Neural cell (in vitro differentiated cells): ENCODE data around the gene DNAH6. TPM values are rescaled to one million over a fixed set of nuclear protein-coding genes. Genes with fewer than 3 reads are reported as not detected.

ENCODE experiments used
- H2AFZ ChIP-seq: fragments of 200-600, 300-800 bp; sonication (generic), shearing (Covaris generic); 2 replicates; pipeline ENCODE4 v1.6.0; 2014; ENCODE audit warnings: low read depth, mild to moderate bottlenecking, antibody characterized with exemption, low read length, moderate library complexity
- H3F3A ChIP-seq: fragments of 200-600 bp; shearing (Covaris generic); 2 replicates; pipeline ENCODE4 v1.6.1; 2016; ENCODE audit warnings: mild to moderate bottlenecking, moderate library complexity, mixed read lengths, antibody characterized with exemption, low read length; ENCODE audit not compliant: insufficient read depth, poor library complexity, severe bottlenecking
- H3K27ac ChIP-seq: fragments of 200-600, 300-800 bp; sonication (generic), shearing (Covaris generic); 2 replicates; pipeline ENCODE4 v1.5.1; 2014; ENCODE audit warnings: mild to moderate bottlenecking, low read length, moderate library complexity
- H3K27me3 ChIP-seq: fragments of 300-800, 200-600 bp; sonication (generic), shearing (Covaris generic); 2 replicates; pipeline ENCODE4 v1.6.0; 2014; ENCODE audit warnings: mild to moderate bottlenecking, low read depth, low read length, moderate library complexity; ENCODE audit not compliant: insufficient read depth
- H3K36me3 ChIP-seq: fragments of 300-800, 200-600 bp; sonication (generic), shearing (Covaris generic); 2 replicates; pipeline ENCODE4 v1.5.1; 2014; ENCODE audit warnings: mild to moderate bottlenecking, antibody characterized with exemption, low read length, moderate library complexity; ENCODE audit not compliant: insufficient read depth
- H3K4me2 ChIP-seq: fragments of 300-800, 200-600 bp; sonication (generic), shearing (Covaris generic); 2 replicates; pipeline ENCODE4 v1.6.0; 2014; ENCODE audit warnings: mild to moderate bottlenecking, low read length
- H3K4me3 ChIP-seq: fragments of 300-800, 200-600 bp; sonication (generic), shearing (Covaris generic); 2 replicates; pipeline ENCODE4 v1.5.1; 2014; ENCODE audit warnings: mild to moderate bottlenecking, low read length, moderate library complexity
- H3K79me2 ChIP-seq: fragments of 200-600 bp; shearing (Covaris generic); replicated peaks from 2 replicates; pipeline ENCODE4 v1.6.0; 2014; ENCODE audit warnings: mild to moderate bottlenecking, low read length, moderate library complexity; ENCODE audit not compliant: insufficient read depth
- H3K9ac ChIP-seq: fragments of 300-800, 200-600 bp; sonication (generic), shearing (Covaris generic); 2 replicates; pipeline ENCODE4 v1.6.1; 2016; ENCODE audit warnings: mild to moderate bottlenecking, low read length, mixed read lengths
- H3K9me2 ChIP-seq: fragments of 200-600 bp; shearing (Covaris generic); 2 replicates; pipeline ENCODE4 v1.6.1; 2016; ENCODE audit warnings: mild to moderate bottlenecking, low read length, mixed read lengths; ENCODE audit not compliant: insufficient read depth
- H3K9me3 ChIP-seq: fragments of 200-600, 300-800 bp; sonication (generic), shearing (Covaris generic); 2 replicates; pipeline ENCODE4 v1.6.1; 2016; ENCODE audit warnings: mild to moderate bottlenecking, mixed run types, low read length, moderate library complexity, mixed read lengths
- H4K20me1 ChIP-seq: fragments of 200-600 bp; shearing (Covaris generic); 2 replicates; pipeline ENCODE4 v1.6.1; 2016; ENCODE audit warnings: mild to moderate bottlenecking, mixed run types; ENCODE audit not compliant: insufficient read depth
- CTCF ChIP-seq: fragments of 450-650 bp; IDR thresholded peaks from 2 replicates; pipeline ENCODE4 v1.5.1; 2014; ENCODE audit warnings: antibody characterized with exemption, mild to moderate bottlenecking, moderate library complexity; ENCODE audit not compliant: poor library complexity, severe bottlenecking
- EP300 ChIP-seq: fragments of 450-650 bp; conservative IDR thresholded peaks from 2 replicates; pipeline ENCODE4 v1.6.1; 2014; ENCODE audit warnings: antibody characterized with exemption, mild to moderate bottlenecking, moderate library complexity; ENCODE audit not compliant: poor library complexity, severe bottlenecking
- EZH2 ChIP-seq: fragments of 200-600, 300-800 bp; shearing (Covaris generic), sonication (generic); IDR thresholded peaks from 2 replicates; pipeline ENCODE4 v1.6.1; 2014; ENCODE audit warnings: antibody characterized with exemption, low read length, borderline replicate concordance, mild to moderate bottlenecking; ENCODE audit not compliant: insufficient read depth, poor library complexity, severe bottlenecking
- MXI1 ChIP-seq: fragments of 450-650 bp; conservative IDR thresholded peaks from 2 replicates; pipeline ENCODE4 v1.6.1; 2014; ENCODE audit warnings: antibody characterized with exemption, mild to moderate bottlenecking; ENCODE audit not compliant: poor library complexity, severe bottlenecking
- POLR2AphosphoS5 ChIP-seq: IDR thresholded peaks from 2 replicates; pipeline ENCODE4 v1.6.1; 2012
- RAD21 ChIP-seq: fragments of 450-650 bp; conservative IDR thresholded peaks from 2 replicates; pipeline ENCODE4 v1.6.1; 2014; ENCODE audit warnings: antibody characterized with exemption, mild to moderate bottlenecking, moderate library complexity
- REST ChIP-seq: IDR thresholded peaks from 2 replicates; pipeline ENCODE4 v1.6.1; 2012; ENCODE audit warnings: borderline replicate concordance
- SMC3 ChIP-seq: fragments of 450-650 bp; conservative IDR thresholded peaks from 2 replicates; pipeline ENCODE4 v1.6.1; 2014; ENCODE audit warnings: antibody characterized with exemption, mild to moderate bottlenecking, moderate library complexity; ENCODE audit not compliant: poor library complexity
- TAF1 ChIP-seq: IDR thresholded peaks from 2 replicates; pipeline ENCODE4 v1.6.1; 2012; ENCODE audit warnings: low read depth
- polyA plus RNA-seq: library from polyadenylated mRNA; depleted of rRNA; stranded (reverse); fragments of >200 nt; gene quantifications from 2 replicates; pipeline ENCODE4 v1.2.3, GENCODE V29; 2014

Gene DNAH6
- polyA plus RNA-seq, 1 donor from 2014 or later = 2.1 TPM

- H3K9me2 ChIP-seq = no peaks in the 10 kb centered on the region
- H4K20me1 ChIP-seq = no peaks in the 10 kb centered on the region
- no peak overlapping the region for H3K9ac ChIP-seq
- H3K27me3 ChIP-seq = no peaks in the 10 kb centered on the region
- no peaks in the 10 kb centered on the region for H3K79me2 ChIP-seq
- H3K4me2 ChIP-seq = no peak overlapping the region
- H3F3A ChIP-seq = no peaks in the 10 kb centered on the region
- no peak overlapping the region for H3K27ac ChIP-seq
- no peak overlapping the region for H3K4me3 ChIP-seq
- TF ChIP-seq EP300 (no peak), EZH2 (no peak), SMC3 (no peak), TAF1 (no peak), POLR2AphosphoS5 (no peak), CTCF (no peak), REST (no peak), MXI1 (no peak), RAD21 (no peak)
- H3K36me3 ChIP-seq = no peaks in the 10 kb centered on the region
- H3K9me3 ChIP-seq = no peaks in the 10 kb centered on the region
- no peak overlapping the region for H2AFZ ChIP-seq
Observed at GRCh38 chr2:84472856-84473565, 43.3 kb upstream of the DNAH6 start.

- no peaks in the 10 kb centered on the region for H3K9me3 ChIP-seq
- no peaks in the 10 kb centered on the region for H3F3A ChIP-seq
- H3K27ac ChIP-seq = no peak overlapping the region
- TF ChIP-seq SMC3 (no peak), REST (no peak), EZH2 (no peak), RAD21 (no peak)
- no peak overlapping the region for H3K9ac ChIP-seq
- no peak overlapping the region for H3K4me2 ChIP-seq
- no peaks in the 10 kb centered on the region for H3K36me3 ChIP-seq
- H3K79me2 ChIP-seq = no peaks in the 10 kb centered on the region
- H3K27me3 ChIP-seq = no peaks in the 10 kb centered on the region
- no peaks in the 10 kb centered on the region for H3K9me2 ChIP-seq
- no peaks in the 10 kb centered on the region for H4K20me1 ChIP-seq
- no peak overlapping the region for H2AFZ ChIP-seq
- H3K4me3 ChIP-seq = no peak overlapping the region
Observed at GRCh38 chr2:84474176-84474575, 42.1 kb upstream of the DNAH6 start.
